HepG2 (cell line): ENCODE measurements around the gene OXLD1. TPM values are rescaled to one million over a fixed set of nuclear protein-coding genes. Genes with fewer than 3 reads are reported as not detected.

Experiments used
- ATAC-seq: fragments of 200-7000 bp; cut with Tn5 transposase; 3 replicates; pipeline ENCODE4 v1.9.1; 2020; ENCODE audit warnings: mild to moderate bottlenecking, moderate library complexity
- BruUV-seq: library from RNA; stranded (reverse); fragments of 400-500 nt; replicated peaks from 2 replicates; lab custom pipeline; 2021; lab: Mats Ljungman, UMichigan
- CTCF ChIA-PET: fragments of 300-600 bp; formaldehyde crosslinking; extraction: SDS; loops from one replicate; lab custom pipeline; 2021; ENCODE audit warnings: low total read pairs, inconsistent platforms, low intra/inter-chr PET ratio; lab: Yijun Ruan, JAX
- POLR2A ChIA-PET: fragments of 350-600 bp; sonication (Branson Sonifier 250); formaldehyde crosslinking; loops from one replicate; lab custom pipeline; 2020; ENCODE audit warnings: antibody characterized with exemption, inconsistent platforms; lab: Yijun Ruan, JAX
- DNase-seq: peaks from one replicate; pipeline ENCODE4 v3.0.0-alpha.2; 2015; ENCODE audit warnings: low spot score
- FAIRE-seq: peaks from 3 replicates; lab custom pipeline; 2011; peaks lifted over from hg19 to GRCh38; lab: Jason Lieb, UNC
- H2AFZ ChIP-seq: one replicate; pipeline ENCODE4 v1.6.1; 2011; ENCODE audit warnings: low read length, inconsistent platforms
- H3K27ac ChIP-seq: fragments of 300-600 bp; 3 replicates; pipeline ENCODE4 v1.8.0; 2011; ENCODE audit warnings: mixed run types, mild to moderate bottlenecking, mixed read lengths, low read length, inconsistent platforms; ENCODE audit not compliant: insufficient read depth; ENCODE audit errors: extremely low read length
- H3K27me3 ChIP-seq, 2 experiments: fragments of 200-600 bp in 1 of 2; 2 replicates in 1 of 2; 3 replicates in 1 of 2; pipeline versions ENCODE4 v1.6.0 to v1.8.0; 2011; ENCODE audit warnings: low read length in 2 of 2, mild to moderate bottlenecking in 2 of 2, moderate library complexity in 2 of 2, inconsistent platforms in 1 of 2; ENCODE audit not compliant: insufficient read depth in 2 of 2, control insufficient read depth in 1 of 2
- H3K36me3 ChIP-seq, 2 experiments: fragments of 200-600 bp in 1 of 2; replicated peaks in 1 of 2; 2 replicates in 1 of 2; 3 replicates in 1 of 2; pipeline versions ENCODE4 v1.5.1 to v1.8.0; 2011; ENCODE audit warnings: low read length in 2 of 2, inconsistent platforms in 1 of 2; ENCODE audit not compliant: insufficient read depth in 2 of 2, control insufficient read depth in 1 of 2
- H3K4me1 ChIP-seq: 2 replicates; pipeline ENCODE4 v1.5.1; 2012; ENCODE audit warnings: low read length, inconsistent platforms; ENCODE audit not compliant: insufficient read depth
- H3K4me2 ChIP-seq: 2 replicates; pipeline ENCODE4 v1.6.0; 2011; ENCODE audit warnings: low read depth, low read length, inconsistent platforms
- H3K4me3 ChIP-seq, 3 experiments: fragments of 200-600 bp in 1 of 3; sonication (generic), shearing (Covaris generic) in 1 of 3; replicated peaks in 1 of 3; 2 replicates each; pipeline ENCODE4 v1.5.1; 2011 to 2016; ENCODE audit warnings: low read length in 3 of 3, inconsistent platforms in 2 of 3, low read depth in 2 of 3, mild to moderate bottlenecking in 2 of 3, control low read depth in 1 of 3, mixed read lengths in 1 of 3; ENCODE audit not compliant: insufficient read depth in 1 of 3
- H3K79me2 ChIP-seq: one replicate; pipeline ENCODE4 v1.6.1; 2011; ENCODE audit warnings: low read length, inconsistent platforms; ENCODE audit not compliant: insufficient read depth
- H3K9ac ChIP-seq: 2 replicates; pipeline ENCODE4 v1.6.0; 2011; ENCODE audit warnings: mild to moderate bottlenecking, low read depth, low read length, inconsistent platforms; ENCODE audit not compliant: insufficient read depth
- H3K9me3 ChIP-seq: 2 replicates; pipeline ENCODE4 v1.5.1; 2012; ENCODE audit warnings: mild to moderate bottlenecking, low read length
- H4K20me1 ChIP-seq: 2 replicates; pipeline ENCODE4 v1.6.0; 2011; ENCODE audit warnings: inconsistent platforms, mild to moderate bottlenecking, low read length, moderate library complexity; ENCODE audit not compliant: insufficient read depth
- ATRX ChIP-seq: sonication (generic); formaldehyde crosslinking; IDR thresholded peaks from 2 replicates; pipeline ENCODE4 v1.4.0; 2020; ENCODE audit warnings: missing genetic modification reagents, borderline replicate concordance
- CEBPB ChIP-seq: IDR thresholded peaks from 2 replicates; pipeline ENCODE4 v1.6.1; 2011; ENCODE audit warnings: low read depth, low read length, improper control_type of control experiment, borderline replicate concordance
- IKZF4 ChIP-seq: sonication (generic); formaldehyde crosslinking; IDR thresholded peaks from 2 replicates; pipeline ENCODE4 v1.5.1; 2020; ENCODE audit warnings: borderline replicate concordance, mild to moderate bottlenecking, low read depth, missing genetic modification reagents; ENCODE audit errors: not compliant biosample characterization
- KDM6A ChIP-seq: IDR thresholded peaks from 2 replicates; pipeline ENCODE4 v1.6.1; 2016; ENCODE audit warnings: low read depth
- MZF1 ChIP-seq: sonication (generic); formaldehyde crosslinking; IDR thresholded peaks from 2 replicates; pipeline ENCODE4 v1.8.1; 2023; ENCODE audit warnings: mild to moderate bottlenecking, missing genetic modification reagents, borderline replicate concordance
- NFIB ChIP-seq: sonication (generic); formaldehyde crosslinking; IDR thresholded peaks from 2 replicates; pipeline ENCODE4 v1.9.0; 2021; ENCODE audit warnings: missing genetic modification reagents, mild to moderate bottlenecking, borderline replicate concordance
- NRL ChIP-seq: sonication (generic); formaldehyde crosslinking; IDR thresholded peaks from 2 replicates; pipeline ENCODE4 v1.5.0; 2020; ENCODE audit warnings: missing genetic modification reagents, mild to moderate bottlenecking, moderate library complexity, borderline replicate concordance
- PCBP1 ChIP-seq: fragments of 200-400 bp; formaldehyde crosslinking; IDR thresholded peaks from 2 replicates; pipeline ENCODE4 v1.6.1; 2017; ENCODE audit warnings: mild to moderate bottlenecking, low read depth, low read length, borderline replicate concordance
- POLR2AphosphoS2 ChIP-seq: IDR thresholded peaks from 2 replicates; pipeline ENCODE4 v1.6.1; 2011; ENCODE audit warnings: low read depth, low read length, improper control_type of control experiment
- PRMT3 ChIP-seq: sonication (generic); formaldehyde crosslinking; IDR thresholded peaks from 2 replicates; pipeline ENCODE4 v1.8.1; 2022; ENCODE audit warnings: low read depth, mild to moderate bottlenecking, moderate library complexity, missing genetic modification reagents, borderline replicate concordance
- RORA ChIP-seq: sonication (generic); formaldehyde crosslinking; IDR thresholded peaks from 2 replicates; pipeline ENCODE4 v1.5.0; 2020; ENCODE audit warnings: mild to moderate bottlenecking, missing genetic modification reagents, moderate library complexity
- ZNF230 ChIP-seq: sonication (generic); formaldehyde crosslinking; IDR thresholded peaks from 2 replicates; pipeline ENCODE4 v1.4.0; 2020; ENCODE audit warnings: mild to moderate bottlenecking, missing genetic modification reagents
- ZNF280D ChIP-seq: sonication (generic); formaldehyde crosslinking; IDR thresholded peaks from 2 replicates; pipeline ENCODE4 v1.5.1; 2020; ENCODE audit warnings: mild to moderate bottlenecking, missing genetic modification reagents
- ZNF317 ChIP-seq: sonication (generic); formaldehyde crosslinking; IDR thresholded peaks from 2 replicates; pipeline ENCODE4 v1.5.0; 2020; ENCODE audit warnings: mild to moderate bottlenecking, missing genetic modification reagents
- ZNF354B ChIP-seq: sonication (generic); formaldehyde crosslinking; IDR thresholded peaks from 2 replicates; pipeline ENCODE4 v1.8.0; 2022; ENCODE audit warnings: mild to moderate bottlenecking, missing genetic modification reagents
- ZNF770 ChIP-seq: sonication (generic); formaldehyde crosslinking; IDR thresholded peaks from 2 replicates; pipeline ENCODE4 v1.5.0; 2020; ENCODE audit warnings: mild to moderate bottlenecking, missing genetic modification reagents
- WGBS: methylation state at CpG from one replicate; pipeline ENCODE4 v1.1.6; 2017; ENCODE audit warnings: low lambda C conversion rate; 5-methylcytosine and 5-hydroxymethylcytosine counted together
- in situ Hi-C: cut with HindIII; loops from 2 replicates; pipeline ENCODE4 v1.10.0; 2017; ENCODE audit warnings: low pct_unique_long_range_greater_than_20kb; ENCODE audit not compliant: extremely low pct_ligation_motif_present
- intact Hi-C: fragments of 100-400 bp; cut with micrococcal nuclease; formaldehyde crosslinking; loops from one replicate; pipeline ENCODE4 v1.10.0; 2022; ENCODE audit not compliant: unreplicated experiment
- polyA plus RNA-seq, 8 experiments: library from polyadenylated mRNA; depleted of rRNA in 3 of 8; stranded (reverse) in 7 of 8; unstranded in 1 of 8; fragments of >200 nt; fragmentation: Illumina TruSeq in 4 of 8; extraction: Trizol in 4 of 8; gene quantifications; 2 replicates each; pipeline versions ENCODE4 v1.2.1 to v1.2.3, GENCODE V29; 2011 to 2016; ENCODE audit warnings: low read depth in 4 of 8, missing spikeins in 1 of 8, mixed read lengths in 1 of 8; ENCODE audit not compliant: insufficient read depth in 1 of 8
- total RNA-seq, 5 experiments: library from RNA; depleted of rRNA; stranded (reverse); fragments of >200 nt; fragmentation: Illumina TruSeq; extraction: Trizol; gene quantifications; 2 replicates each; pipeline ENCODE4 v1.2.3, GENCODE V29; 2016; ENCODE audit warnings: low read depth in 1 of 5

Gene OXLD1
- total and polyA plus RNA-seq, 2 of the 13 experiments (the other 11 are each of a cell fraction or from before 2014, with no cell fraction given): 27.1 to 37.5 TPM

- TF ChIP-seq ZNF230 (CRISPR knock-in tag) (0 out of 2 replicates have a peak, but pooled peaks have one; percentile 56), KDM6A (CRISPR knock-in tag) (no peak)
These were observed 18.1 kb upstream of the OXLD1 start (continued) for GRCh38 chr17:81684442-81684911.

- Histone ChIP-seq H3K36me3 (peaks cover 27 to 36% of the 10 kb centered on the region in 2 experiments; a peak in 4 of 5 replicates), H3K9ac (peak within 1 kb of the TSS; percentile 94), H3K4me1 (peaks cover 43% of the 10 kb centered on the region), H4K20me1 (no peaks in the 10 kb centered on the region), H3K79me2 (peaks cover 35% of the 10 kb centered on the region), H2AFZ (no peak within 1 kb of the TSS), H3K27me3 (no peaks in the 10 kb centered on the region; a peak in 1 of 5 replicates), H3K4me3 (peak within 1 kb of the TSS; percentile 94 to 99 (median 97)), H3K27ac (peak within 1 kb of the TSS; percentile 68), H3K4me2 (peak within 1 kb of the TSS; percentile 94), H3K9me3 (no peaks in the 10 kb centered on the region)
- intact Hi-C loops (no loop called here), in situ Hi-C loops (no loop called here)
- DNase-seq (peak; percentile 99), FAIRE-seq (peak; percentile 98), ATAC-seq (peak; percentile 92)
- 0% methylated on average over 33 of the region's 112 CpGs for WGBS
- CTCF ChIA-PET: no interaction called here
- POLR2A ChIA-PET: interaction anchor here (0.5 to 4.5 kb wide), 26 partner anchors 9 to 1887 kb away, joined by 3 to 124 read pairs (median 4); partner anchors contain the start of genes CBX8, CCDC137, FAAP100 and MCRIP1
- no TSS peak for BruUV-seq
- peak; percentile 51; the same call in 1 of the 2 replicates for TF ChIP-seq ZNF317
- no peak for TF ChIP-seq IKZF4 (CRISPR knock-in tag)
- no peak; the same call in 1 of the 2 replicates for TF ChIP-seq ZNF770 (CRISPR knock-in tag)
- no peak for TF ChIP-seq MZF1 (CRISPR knock-in tag)
- no peak for TF ChIP-seq ZNF354B (CRISPR knock-in tag)
- no peak for TF ChIP-seq CEBPB
- TF ChIP-seq PRMT3 (CRISPR knock-in tag): no peak
- TF ChIP-seq NFIB (CRISPR knock-in tag): no peak
- no peak for TF ChIP-seq RORA (CRISPR knock-in tag)
- no peak for TF ChIP-seq ZNF280D
- TF ChIP-seq NRL: no peak; the same call in none of the 2 replicates
- peak; percentile 68; the same call in 1 of the 2 replicates for TF ChIP-seq PCBP1
- no peak for TF ChIP-seq POLR2AphosphoS2
- TF ChIP-seq ATRX (CRISPR knock-in tag): no peak
These were observed 17.4 kb upstream of the OXLD1 start, which contains the start of the genes ARL16 and HGS for GRCh38 chr17:81683584-81684441. TSS of gene ARL16 (minus strand) at chr17:81683797. CDS start at chr17:81683753, 44 bp downstream. TSS of gene HGS (plus strand) at chr17:81684011. CDS start at chr17:81684067, 56 bp downstream.
